HG02852 (cell line): ENCODE results near the gene SCNM1.
"Not testable (repeated sequence)": the region's sequence is repeated elsewhere in the genome, so short reads cannot be mapped to it uniquely, and the experiment has no call there.

Experiments
- ATAC-seq: cut with Tn5 transposase; IDR thresholded peaks from one replicate; pipeline ENCODE4 v1.9.1; 2021; ENCODE audit warnings: mild to moderate bottlenecking, moderate library complexity; ENCODE audit not compliant: unreplicated experiment

SCNM1 gene

GRCh38 chr1:151146412-151147131 is 19.4 kb upstream of the SCNM1 start, which contains the start of gene SEMA6C:
Gene SEMA6C (minus strand): TSS chr1:151146631. CDS start chr1:151142621, 4,010 bp downstream.
- peak; percentile 99 for ATAC-seq

DNA sequence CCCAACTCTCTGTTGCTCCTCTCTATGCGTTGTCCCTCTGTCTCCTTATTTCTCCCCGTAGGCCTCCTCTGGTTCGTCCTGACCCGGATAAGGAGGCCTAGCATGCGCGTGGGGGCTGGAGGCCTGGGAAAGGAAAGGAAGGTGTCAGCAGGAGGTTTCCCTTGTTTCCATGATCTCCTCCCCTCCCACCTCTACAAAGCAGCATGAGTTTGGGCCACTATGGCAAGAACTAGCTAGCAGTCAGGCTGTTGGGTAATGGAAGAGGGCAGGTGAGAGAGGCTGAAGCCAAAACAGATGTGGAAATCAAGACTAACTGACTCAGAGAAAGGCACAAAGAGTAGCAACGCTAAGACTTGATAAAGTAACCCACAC is 18.8 kb upstream of the SCNM1 start:
- ATAC-seq, result no peak

- ATAC-seq, result no peak
Measured at GRCh38 chr1:151147665-151148064, 18.3 kb upstream of the SCNM1 start.

DNA sequence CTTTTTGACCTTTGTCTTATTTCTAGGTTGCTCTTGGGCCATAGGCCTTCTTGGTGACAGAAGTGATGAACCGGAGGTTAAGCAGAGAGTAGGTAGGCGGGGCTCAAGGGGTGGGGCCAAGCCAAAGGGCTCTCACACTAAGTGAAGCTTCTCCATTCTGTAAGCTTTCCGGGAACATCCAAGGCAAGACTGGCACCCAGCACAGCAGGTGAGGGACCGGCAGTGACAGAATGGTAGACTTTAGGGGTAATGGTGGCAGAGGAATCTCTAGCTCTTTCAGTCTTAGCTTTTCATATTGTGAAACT is 9.5 kb upstream of the SCNM1 start, which contains the start of gene TNFAIP8L2:
TSS of gene TNFAIP8L2 (plus strand) at position 135 of the 305 bp plus-strand sequence. CDS start 2,049 bp downstream, outside the sequence.
- peak; percentile 77 for ATAC-seq

DNA sequence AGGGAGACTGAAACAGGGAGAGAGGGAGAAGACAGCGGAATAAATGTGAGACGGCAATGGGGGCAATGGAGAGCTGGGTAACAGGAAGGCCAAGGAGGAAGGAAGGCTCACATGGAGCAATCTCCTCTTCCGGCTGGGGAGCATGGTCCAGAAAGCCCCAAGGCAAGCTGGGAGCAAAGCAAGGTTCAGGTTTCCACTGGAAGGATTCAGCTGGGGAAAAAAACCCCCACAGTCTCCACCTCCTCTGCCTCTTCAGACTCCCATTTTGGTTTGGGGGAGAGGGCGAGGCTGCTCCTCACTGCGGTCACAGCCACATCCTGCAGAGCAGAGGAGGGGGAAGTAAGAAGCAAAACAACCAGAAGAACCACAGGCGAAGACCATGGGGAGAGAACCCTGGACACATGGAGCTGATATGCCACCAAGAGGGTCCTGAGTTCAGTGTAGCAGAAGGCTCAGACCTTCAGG is 8.8 kb upstream of the SCNM1 start:
- peak; percentile 41 for ATAC-seq

- no peak for ATAC-seq
Measured at GRCh38 chr1:151158326-151158725, 7.6 kb upstream of the SCNM1 start.

- no peak for ATAC-seq
Measured at GRCh38 chr1:151158751-151159251, 7.1 kb upstream of the SCNM1 start.

- ATAC-seq, result no peak
Measured at GRCh38 chr1:151159373-151159772, 6.6 kb upstream of the SCNM1 start.

GRCh38 chr1:151164732-151165280 is 1.1 kb upstream of the SCNM1 start:
- ATAC-seq, result no peak

DNA sequence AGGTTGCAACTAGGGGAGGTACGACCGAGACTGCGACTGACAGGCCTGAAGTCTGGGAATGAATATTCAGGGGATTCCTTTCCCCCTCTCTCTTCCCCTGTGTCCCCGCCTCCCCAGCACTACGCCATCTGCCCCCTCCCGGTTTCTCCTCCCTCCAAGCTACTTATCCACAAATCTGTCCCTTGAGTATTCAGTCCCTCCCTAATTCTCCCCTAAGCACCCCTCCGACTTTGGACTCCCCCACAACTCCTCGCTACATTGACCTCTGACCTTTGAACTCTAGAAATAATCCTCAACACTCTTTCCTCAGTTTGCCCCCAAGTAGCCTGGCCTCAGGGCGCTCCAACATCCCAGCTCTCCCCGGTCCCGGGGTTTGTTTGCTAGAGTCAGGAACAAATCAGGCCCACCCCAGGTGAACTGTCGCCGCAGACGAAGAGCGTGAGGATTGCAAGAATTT is 635 bp upstream of the SCNM1 start:
- ATAC-seq, result no peak

DNA sequence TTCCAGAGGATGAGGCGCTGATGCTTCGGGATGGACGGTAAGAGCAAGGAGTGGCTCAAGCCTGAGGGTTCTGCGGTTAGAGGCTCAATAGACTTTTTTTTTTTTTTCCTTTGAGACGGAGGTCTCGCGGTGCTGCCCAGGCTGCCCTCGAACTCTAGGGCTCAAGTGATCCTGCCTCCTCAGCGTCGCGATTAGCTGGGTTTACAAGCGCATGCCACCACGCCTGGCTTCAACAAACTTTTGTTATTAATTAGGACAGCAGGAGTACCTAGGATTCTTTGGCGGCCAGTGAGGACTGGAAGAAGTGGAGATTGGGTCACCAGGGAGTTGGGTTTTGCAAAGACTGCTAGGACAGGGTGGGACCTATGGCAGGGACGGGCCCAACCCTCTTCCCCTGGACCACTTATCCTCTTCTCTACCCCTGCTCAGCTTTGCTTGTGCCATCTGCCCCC is 587 bp downstream of the SCNM1 start:
- ATAC-seq, result peak; percentile 5

DNA sequence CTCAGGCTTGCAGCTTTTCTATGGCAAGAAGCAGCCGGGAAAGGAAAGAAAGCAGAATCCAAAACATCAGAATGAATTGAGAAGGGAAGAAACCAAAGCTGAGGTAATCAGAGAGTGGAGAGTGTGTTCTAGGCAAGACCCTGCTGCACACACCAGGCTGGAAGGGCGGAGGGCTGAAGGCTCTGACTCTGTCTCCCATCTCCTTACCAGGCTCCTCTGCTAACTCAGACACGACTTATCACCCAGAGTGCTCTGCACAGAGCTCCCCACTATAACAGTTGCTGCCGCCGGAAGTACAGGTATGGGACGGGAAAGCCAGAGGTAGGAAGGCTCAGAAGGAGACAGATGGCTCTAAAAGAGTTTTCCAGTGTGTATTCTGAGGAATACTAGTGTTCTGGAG is 1.2 kb downstream of the SCNM1 start:
- no peak for ATAC-seq

DNA sequence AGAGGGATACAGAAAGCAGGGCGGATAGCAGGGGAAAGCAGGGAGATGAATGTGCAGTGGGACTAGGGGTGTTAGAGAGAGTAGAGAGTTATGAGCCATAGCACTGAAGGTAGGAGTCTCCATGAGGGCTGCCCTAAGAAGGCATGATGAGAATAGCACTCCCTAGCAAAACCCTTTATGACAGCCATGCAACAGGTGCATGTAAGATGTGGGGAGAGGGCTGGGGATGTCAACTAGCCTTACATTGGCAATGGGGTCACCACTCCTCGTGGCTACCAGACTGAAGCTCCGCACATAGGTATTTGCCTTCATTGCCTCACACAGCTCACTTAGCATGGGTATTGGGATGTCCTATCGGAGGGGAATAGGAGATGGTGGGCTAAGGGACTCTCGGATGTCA is 5.2 kb downstream of the SCNM1 start:
- no peak for ATAC-seq

DNA sequence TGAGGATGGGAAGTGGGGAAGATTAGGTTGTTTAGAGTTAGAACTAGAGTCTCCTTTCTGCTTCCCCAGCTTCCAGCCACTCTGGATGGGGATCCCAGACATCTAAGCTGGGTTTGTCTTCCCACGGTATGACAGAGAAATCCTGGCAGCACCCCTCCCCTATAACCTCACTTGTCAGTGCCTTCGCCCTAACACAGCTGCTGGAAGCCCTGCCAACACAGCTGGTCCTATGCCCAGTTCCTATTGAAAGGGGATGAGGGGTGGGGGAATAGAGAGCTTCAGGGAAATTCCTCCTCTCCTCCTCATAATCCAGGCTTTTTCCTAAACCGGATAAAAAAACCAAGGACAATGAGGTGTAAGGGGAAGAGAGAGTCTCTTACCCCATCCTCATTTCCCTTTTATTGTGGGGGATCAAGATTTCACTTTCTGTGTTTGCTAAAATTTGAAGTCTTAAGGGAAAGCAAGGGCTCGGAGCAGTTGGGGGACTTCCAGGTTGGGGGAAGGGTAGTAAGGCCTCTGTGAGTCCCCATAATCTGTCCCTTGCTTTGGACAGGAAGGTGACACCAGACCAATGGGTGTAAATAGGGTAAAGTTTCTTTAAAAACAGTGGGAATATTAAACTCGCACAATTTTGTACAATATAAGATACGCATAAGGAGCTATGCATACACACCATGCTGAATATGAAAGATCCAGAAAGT is 9.2 kb downstream of the SCNM1 start:
- no peak for ATAC-seq

DNA sequence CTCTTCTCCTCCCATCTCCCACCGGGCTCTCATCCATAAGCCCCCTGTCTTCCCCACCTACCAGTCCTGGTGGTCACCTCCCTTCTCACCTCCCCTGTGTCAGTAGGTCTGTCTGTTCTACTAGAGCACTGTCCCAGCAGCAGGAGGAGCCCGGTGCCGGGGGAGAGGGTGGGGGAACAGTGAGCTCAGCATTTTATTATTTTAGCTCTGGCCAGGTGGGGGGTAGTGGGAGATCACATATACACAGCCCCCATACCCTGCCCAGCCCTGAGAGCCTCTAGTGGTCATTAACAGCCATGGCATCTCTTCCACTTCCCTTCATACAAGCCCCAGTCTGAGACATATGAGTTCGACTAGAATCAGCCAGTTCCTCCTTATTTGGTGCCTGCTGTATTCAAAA is 9.9 kb downstream of the SCNM1 start, which contains the start of gene TMOD4:
TSS of gene TMOD4 (minus strand) at position 119 of the 400 bp plus-strand sequence. CDS start 1,106 bp downstream, outside the sequence.
- ATAC-seq, result no peak

DNA sequence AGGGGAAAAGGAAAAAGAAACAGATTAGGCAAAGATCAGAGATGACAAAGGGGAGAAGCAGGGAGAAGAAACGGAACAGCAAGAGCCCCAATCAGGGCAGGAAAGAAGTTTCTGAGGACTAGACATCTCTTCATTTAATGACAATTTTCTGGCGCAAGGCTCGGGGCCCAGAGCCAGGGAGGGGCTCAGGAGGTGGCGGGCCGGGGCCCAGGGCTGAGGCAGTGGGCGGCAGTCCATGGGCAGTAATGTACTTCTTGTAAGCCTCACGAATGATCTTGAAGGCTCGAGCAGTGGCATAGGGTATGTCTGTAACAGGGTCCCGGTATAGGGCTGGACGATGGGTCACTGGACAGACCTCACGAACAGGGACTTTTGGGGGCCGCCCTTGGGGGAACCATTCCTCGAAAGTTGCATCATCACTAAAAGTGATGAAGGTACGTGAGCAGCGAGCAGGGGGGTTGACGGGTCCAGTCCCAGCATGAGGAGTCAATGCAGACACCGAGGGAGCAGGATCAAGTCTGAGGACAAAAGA is 10.6 kb downstream of the SCNM1 start:
- no peak for ATAC-seq

DNA sequence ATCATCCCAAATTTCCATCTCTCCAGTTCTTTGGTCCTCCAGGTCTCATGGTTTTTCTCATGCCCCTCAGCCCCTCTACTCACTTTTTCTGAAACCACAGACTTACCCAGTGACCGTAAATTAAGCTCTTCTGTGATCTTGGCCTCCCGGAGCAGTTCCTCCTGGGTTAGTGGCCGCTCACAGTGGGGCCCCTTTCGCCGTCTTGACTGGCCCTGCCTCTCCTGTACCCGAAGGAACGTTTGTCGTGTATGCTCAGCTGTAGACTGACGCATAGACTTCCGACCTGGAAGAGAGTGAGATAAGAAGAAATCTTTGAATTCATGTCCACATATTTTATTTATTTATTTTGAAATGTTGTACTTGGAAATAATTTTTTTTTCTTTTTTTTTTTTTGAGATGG is 18.3 kb downstream of the SCNM1 start:
- no peak for ATAC-seq

GRCh38 chr1:151187205-151187604 is 21.3 kb downstream of the SCNM1 start:
- no peak for ATAC-seq

GRCh38 chr1:151188667-151189066 is 22.7 kb downstream of the SCNM1 start:
- not testable (repeated sequence) for ATAC-seq

GRCh38 chr1:151189637-151190445 is 23.9 kb downstream of the SCNM1 start, which contains the start of gene VPS72:
Gene VPS72 (minus strand): TSS chr1:151190197. CDS start chr1:151190121, 76 bp downstream.
- ATAC-seq, result peak; percentile 77
